OCI-LY1 (cell line): ENCODE measurements around the gene BROX.

Experiments
- EZH2 ChIP-seq: fragments of 200-600 bp; sonication (generic), shearing (Covaris generic); IDR thresholded peaks from 2 replicates; pipeline ENCODE4 v1.8.0; 2017; ENCODE audit warnings: borderline replicate concordance, mixed run types, mild to moderate bottlenecking, antibody characterized with exemption, low read length, moderate library complexity, mixed read lengths
- TF ChIP-seq, protein P1 (sequence below): fragments of 200-600 bp; sonication (generic), shearing (Covaris generic); IDR thresholded peaks from 2 replicates; pipeline ENCODE4 v1.5.1; 2017; ENCODE audit warnings: mild to moderate bottlenecking, antibody characterized with exemption, low read length, moderate library complexity, mixed read lengths

- TF ChIP-seq, protein P1, sequence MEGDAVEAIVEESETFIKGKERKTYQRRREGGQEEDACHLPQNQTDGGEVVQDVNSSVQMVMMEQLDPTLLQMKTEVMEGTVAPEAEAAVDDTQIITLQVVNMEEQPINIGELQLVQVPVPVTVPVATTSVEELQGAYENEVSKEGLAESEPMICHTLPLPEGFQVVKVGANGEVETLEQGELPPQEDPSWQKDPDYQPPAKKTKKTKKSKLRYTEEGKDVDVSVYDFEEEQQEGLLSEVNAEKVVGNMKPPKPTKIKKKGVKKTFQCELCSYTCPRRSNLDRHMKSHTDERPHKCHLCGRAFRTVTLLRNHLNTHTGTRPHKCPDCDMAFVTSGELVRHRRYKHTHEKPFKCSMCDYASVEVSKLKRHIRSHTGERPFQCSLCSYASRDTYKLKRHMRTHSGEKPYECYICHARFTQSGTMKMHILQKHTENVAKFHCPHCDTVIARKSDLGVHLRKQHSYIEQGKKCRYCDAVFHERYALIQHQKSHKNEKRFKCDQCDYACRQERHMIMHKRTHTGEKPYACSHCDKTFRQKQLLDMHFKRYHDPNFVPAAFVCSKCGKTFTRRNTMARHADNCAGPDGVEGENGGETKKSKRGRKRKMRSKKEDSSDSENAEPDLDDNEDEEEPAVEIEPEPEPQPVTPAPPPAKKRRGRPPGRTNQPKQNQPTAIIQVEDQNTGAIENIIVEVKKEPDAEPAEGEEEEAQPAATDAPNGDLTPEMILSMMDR, result no peak
- TF ChIP-seq EZH2, result no peak
These were observed 4.0 kb downstream of the BROX start for GRCh38 chr1:222716393-222716792.
